Heart left ventricle (tissue), 16 donors: Measurements from ENCODE around the gene CPLANE2. TPM values are rescaled to one million over a fixed set of nuclear protein-coding genes. Genes with fewer than 3 reads are reported as not detected.

Source experiments
- ATAC-seq, 4 donors: fragments of 200-7000 bp; cut with Tn5 transposase; one replicate each; pipeline ENCODE4 v1.9.1; 2020 to 2022; ENCODE audit warnings: moderate library complexity in 4 of 4, mild to moderate bottlenecking in 3 of 4, moderate number of reproducible peaks in 1 of 4
- DNase-seq, 5 donors: peaks; one replicate each; pipeline ENCODE4 v3.0.0-alpha.2; 2020
- H3K27ac ChIP-seq, 12 donors: fragments of 200-600 bp; sonication (generic) in 4 of 12; one replicate each; pipeline versions ENCODE4 v1.5.0 to v1.8.0; 2016 to 2022; ENCODE audit warnings: mild to moderate bottlenecking in 2 of 12
- H3K27me3 ChIP-seq, 9 donors: fragments of 200-600 bp; sonication (generic) in 2 of 9; one replicate each; pipeline versions ENCODE4 v1.5.1 to v1.8.0; 2016 to 2022; ENCODE audit warnings: mild to moderate bottlenecking in 3 of 9
- H3K36me3 ChIP-seq, 9 donors: fragments of 200-600 bp; sonication (generic) in 2 of 9; one replicate each; pipeline versions ENCODE4 v1.5.0 to v1.8.0; 2018 to 2022; ENCODE audit warnings: mild to moderate bottlenecking in 2 of 9
- H3K4me1 ChIP-seq, 12 donors: fragments of 200-600 bp; sonication (generic) in 4 of 12; one replicate each; pipeline versions ENCODE4 v1.5.0 to v1.8.0; 2016 to 2022; ENCODE audit warnings: mild to moderate bottlenecking in 3 of 12
- H3K4me3 ChIP-seq, 12 donors: fragments of 200-600 bp; sonication (generic) in 4 of 12; one replicate each; pipeline versions ENCODE4 v1.5.0 to v1.8.0; 2017 to 2022; ENCODE audit warnings: mild to moderate bottlenecking in 9 of 12, moderate library complexity in 4 of 12
- H3K9me3 ChIP-seq, 12 donors: fragments of 200-600 bp; sonication (generic) in 4 of 12; one replicate each; pipeline versions ENCODE4 v1.5.0 to v1.8.0; 2016 to 2022; ENCODE audit warnings: mild to moderate bottlenecking in 1 of 12
- POLR2A ChIP-seq, 2 donors: fragments of 450-650 bp; IDR thresholded peaks; one replicate each; pipeline ENCODE4 v1.6.1; 2017; ENCODE audit warnings: antibody characterized with exemption in 2 of 2, mild to moderate bottlenecking in 2 of 2, moderate library complexity in 2 of 2
- WGBS, 4 donors: extraction: QIAGEN DNeasy Blood & Tissue Kit in 2 of 4; methylation state at CpG; one replicate each; pipeline versions ENCODE4 v1.1.5 to v1.1.7; 2013 to 2018; 5-methylcytosine and 5-hydroxymethylcytosine counted together
- intact Hi-C, 10 donors: fragments of 100-400 bp; cut with DNase I; formaldehyde crosslinking; loops; one replicate each; pipeline versions ENCODE4 v1.11.1 to v1.14.2; 2022
- polyA plus RNA-seq, 2 donors: library from polyadenylated mRNA; stranded (reverse); fragments of 200-250 nt; gene quantifications; one replicate each; pipeline ENCODE4 v1.2.3, GENCODE V29; 2013
- total RNA-seq, 9 donors: library from RNA; depleted of rRNA in 2 of 9; stranded (reverse); fragments of >200 nt in 2 of 9; fragmentation: NEBNext Ultra II Directional in 3 of 9; extraction: Animal tissue kit (Norgen Biotek cat#: 25700) in 3 of 9; gene quantifications; one replicate each; pipeline versions ENCODE4 v1.1.0 to v1.2.4, GENCODE V29; 2016 to 2023
- TF ChIP-seq, protein P1 (sequence below), 12 donors: fragments of 200-600 bp; sonication (generic) in 4 of 12; IDR thresholded peaks; one replicate each; pipeline versions ENCODE4 v1.5.0 to v1.8.0; 2018 to 2022; ENCODE audit warnings: antibody characterized with exemption in 12 of 12, mild to moderate bottlenecking in 5 of 12
- donor health status: ischemic (EF 13 %, LVEDD 7.1; RV severe dilation, severe dysfunction).
- donor health status: healthy with polysubstance abuse.
- donor health status: DM: no; HTN: yes; CAD: no.
- donor health status: DM: no; HTN: no; CAD: no.
- donor health status: ischemic (EF 25% LVEDD 6.9; RV normal size, moderate dysfunction).
- donor health status: ischemic (EF 25% LVEDD 5.7; RV mildly dilated, moderate dysfunction).
- donor health status: healthy.
- donor health status: DM: yes; HTN: yes; CAD: no.
- donor health status: ischemic (EF 35%, LVEDD 5.7; RV mildly dilated, moderate dysfunction).
- donor health status: nonischemic (EF 11% LVEDD 7.7; RV severe dilation, severe dysfunction).
- donor health status: DM: yes; HTN: yes; CAD: no.
- donor health status: PGD.
- donor health status: ischemic (EF 29% LVEDD 5.4; RV normal size, mild dysfunction).
- donor health status: nonischemic (EF 23%, LVEDD 6.1; RV moderate dilation, normal function).

CPLANE2 gene
- total and polyA plus RNA-seq, 11 donors, result 3.6 to 9.9 (median 5.7) TPM

DNA sequence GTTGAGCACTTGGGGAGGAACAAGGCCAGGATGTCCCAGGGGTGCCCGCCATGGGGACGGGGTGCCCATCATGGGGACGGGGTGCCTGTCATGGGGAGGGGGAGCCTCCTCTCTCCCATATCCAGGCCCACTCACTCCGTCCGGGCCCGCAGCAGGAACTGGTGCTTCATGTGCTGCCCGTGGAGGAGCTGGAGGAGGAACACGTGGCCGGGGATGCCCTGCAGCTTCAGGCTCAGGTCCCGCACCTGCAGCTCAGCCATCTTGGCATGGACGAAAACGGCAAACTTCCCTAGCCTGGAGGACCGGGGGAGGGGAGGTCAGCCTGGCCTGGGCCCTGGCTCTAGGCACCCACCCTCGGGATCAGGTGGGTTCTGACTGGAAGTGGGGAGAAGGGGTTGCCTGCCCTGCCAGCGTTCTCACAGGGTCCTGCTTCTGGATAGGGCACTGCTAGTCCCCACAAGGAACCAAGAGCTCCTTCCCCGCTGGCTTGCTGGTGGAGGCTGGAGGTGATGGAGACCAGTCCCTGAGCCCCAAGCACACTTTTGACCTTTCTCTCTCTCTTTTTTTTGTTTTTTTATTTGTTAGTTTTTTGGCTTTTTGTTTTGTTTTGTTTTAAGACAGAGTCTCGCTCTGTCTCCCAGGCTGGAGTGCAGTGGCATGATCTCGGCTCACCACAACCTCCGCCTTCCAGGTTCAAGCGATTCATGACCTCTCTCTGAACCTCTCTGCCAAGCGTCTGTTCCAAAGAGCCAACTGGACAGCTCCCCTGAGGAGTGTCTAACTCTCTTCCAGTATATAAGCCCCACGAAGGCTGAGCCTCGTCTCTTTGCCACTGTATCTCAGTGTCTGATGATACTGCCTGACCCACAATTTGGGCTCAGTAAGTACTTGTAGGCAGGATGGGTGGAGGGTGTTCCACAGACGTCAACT, 34.4 kb downstream of the CPLANE2 start:
- WGBS, 4 donors, result 81 to 89% (median 86%) methylated on average over 18 to 24 of the region's 24 CpGs
- no peak for TF ChIP-seq POLR2A (IDR thresholded peaks at IDR 0.05)
- TF ChIP-seq, protein P1, sequence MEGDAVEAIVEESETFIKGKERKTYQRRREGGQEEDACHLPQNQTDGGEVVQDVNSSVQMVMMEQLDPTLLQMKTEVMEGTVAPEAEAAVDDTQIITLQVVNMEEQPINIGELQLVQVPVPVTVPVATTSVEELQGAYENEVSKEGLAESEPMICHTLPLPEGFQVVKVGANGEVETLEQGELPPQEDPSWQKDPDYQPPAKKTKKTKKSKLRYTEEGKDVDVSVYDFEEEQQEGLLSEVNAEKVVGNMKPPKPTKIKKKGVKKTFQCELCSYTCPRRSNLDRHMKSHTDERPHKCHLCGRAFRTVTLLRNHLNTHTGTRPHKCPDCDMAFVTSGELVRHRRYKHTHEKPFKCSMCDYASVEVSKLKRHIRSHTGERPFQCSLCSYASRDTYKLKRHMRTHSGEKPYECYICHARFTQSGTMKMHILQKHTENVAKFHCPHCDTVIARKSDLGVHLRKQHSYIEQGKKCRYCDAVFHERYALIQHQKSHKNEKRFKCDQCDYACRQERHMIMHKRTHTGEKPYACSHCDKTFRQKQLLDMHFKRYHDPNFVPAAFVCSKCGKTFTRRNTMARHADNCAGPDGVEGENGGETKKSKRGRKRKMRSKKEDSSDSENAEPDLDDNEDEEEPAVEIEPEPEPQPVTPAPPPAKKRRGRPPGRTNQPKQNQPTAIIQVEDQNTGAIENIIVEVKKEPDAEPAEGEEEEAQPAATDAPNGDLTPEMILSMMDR (IDR thresholded peaks at IDR 0.05), result no peak
- no peaks in the 10 kb centered on the region for H3K27me3 ChIP-seq
- H3K9me3 ChIP-seq, result no peaks in the 10 kb centered on the region
- no peak for ATAC-seq
- H3K4me1 ChIP-seq, result peaks cover 0 to 18% (median 12%) of the 10 kb centered on the region in 12 donors
- no peak overlapping the region for H3K27ac ChIP-seq
- no peak overlapping the region for H3K4me3 ChIP-seq
- intact Hi-C loops, result loop anchor here in 3 of 10 donors (5.0 to 10.0 kb wide), 3 partner anchors 40 to 162 kb away; partner anchors contain the start of gene SZRD1 (in 1 of the 3)
- peaks cover 0 to 7% (median 0%) of the 10 kb centered on the region in 9 donors for H3K36me3 ChIP-seq
- peak in 1 of 5 donors; percentile 1 for DNase-seq

GRCh38 chr1:16199700-16200099, 37.3 kb downstream of the CPLANE2 start:
- Histone ChIP-seq H3K4me1 (no peaks in the 10 kb centered on the region), H3K36me3 (peaks cover 0 to 7% (median 0%) of the 10 kb centered on the region in 9 donors), H3K4me3 (no peak overlapping the region), H3K27ac (no peak overlapping the region), H3K27me3 (no peaks in the 10 kb centered on the region), H3K9me3 (no peaks in the 10 kb centered on the region)
- intact Hi-C loops, result loop anchor here in 3 of 10 donors (5.0 to 10.0 kb wide), 3 partner anchors 43 to 165 kb away; partner anchors contain the start of gene SZRD1 (in 1 of the 3)
- DNase-seq, result peak in 1 of 5 donors; percentile 7
- TF ChIP-seq POLR2A (IDR thresholded peaks at IDR 0.05), result no peak
- TF ChIP-seq, protein P1 (IDR thresholded peaks at IDR 0.05), result no peak
- 92 to 96% (median 93%) methylated on average over 4 of the region's 4 CpGs for WGBS, 4 donors
- no peak for ATAC-seq

DNA sequence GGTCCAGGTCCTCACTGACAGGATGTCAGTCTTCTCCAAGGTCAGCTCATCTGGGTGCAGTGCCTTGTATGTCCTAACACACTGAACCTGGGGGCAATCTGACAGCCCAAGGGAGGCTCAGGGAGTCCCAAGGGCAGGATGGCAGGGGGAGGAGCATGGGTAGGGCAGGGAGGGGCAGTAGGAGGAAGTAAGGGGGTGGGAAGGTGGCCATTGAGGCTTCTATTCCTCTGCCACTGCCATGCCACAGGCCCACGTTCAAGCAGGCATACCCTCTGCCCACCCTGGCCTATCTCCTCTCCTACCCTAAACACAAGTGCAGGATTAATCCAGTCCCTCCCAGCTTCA, 37.9 kb downstream of the CPLANE2 start:
- DNase-seq (peak in 1 of 5 donors; percentile 12), ATAC-seq (no peak)
- Histone ChIP-seq H3K27ac (no peak overlapping the region), H3K9me3 (no peaks in the 10 kb centered on the region), H3K4me1 (no peaks in the 10 kb centered on the region), H3K4me3 (no peak overlapping the region), H3K27me3 (no peaks in the 10 kb centered on the region), H3K36me3 (peaks cover 0 to 7% (median 0%) of the 10 kb centered on the region in 9 donors)
- intact Hi-C loops, result no loop called here
- WGBS, 4 donors, result 69 to 92% (median 79%) methylated on average over 1 of the region's 1 CpG
- TF ChIP-seq, protein P1 (IDR thresholded peaks at IDR 0.05), result no peak

GRCh38 chr1:16198444-16199156, 38.4 kb downstream of the CPLANE2 start:
- Histone ChIP-seq H3K4me1 (no peaks in the 10 kb centered on the region), H3K4me3 (no peak overlapping the region), H3K27me3 (no peaks in the 10 kb centered on the region), H3K27ac (no peak overlapping the region), H3K36me3 (peaks cover 0 to 7% (median 0%) of the 10 kb centered on the region in 9 donors), H3K9me3 (no peaks in the 10 kb centered on the region)
- ATAC-seq (no peak), DNase-seq (no peak)
- WGBS, 4 donors, result 88 to 95% (median 90%) methylated on average over 7 to 8 of the region's 8 CpGs
- intact Hi-C loops, result no loop called here
- no peak for TF ChIP-seq POLR2A (IDR thresholded peaks at IDR 0.05)
- TF ChIP-seq, protein P1 (IDR thresholded peaks at IDR 0.05), result no peak
